HCEC 1CT (cell line): ENCODE data around the gene DNAJB1.

Source experiments
- DNase-seq: peaks from one replicate; pipeline ENCODE4 v3.0.0-alpha.2; 2017

The DNAJB1 gene

GRCh38 chr19:14470031-14470876 is 47.9 kb downstream of the DNAJB1 start:
- DNase-seq = no peak

GRCh38 chr19:14467816-14468215 is 50.4 kb downstream of the DNAJB1 start:
- no peak for DNase-seq

- DNase-seq = no peak
Observed at GRCh38 chr19:14467391-14467790, 50.8 kb downstream of the DNAJB1 start.
